GM12878 (cell line): ENCODE data around the gene DNMT1. TPM values are rescaled to one million over a fixed set of nuclear protein-coding genes. Genes with fewer than 3 reads are reported as not detected.

Experiments
- ATAC-seq: fragments of 200-7000 bp; cut with Tn5 transposase; 3 replicates; pipeline ENCODE4 v1.9.1; 2020; ENCODE audit warnings: mild to moderate bottlenecking, moderate library complexity
- BruUV-seq: library from RNA; stranded (reverse); fragments of 400-500 nt; replicated peaks from 2 replicates; lab custom pipeline; 2021; lab: Mats Ljungman, UMichigan
- CTCF ChIA-PET: fragments of 300-600 bp; sonication (Branson Sonifier 250); formaldehyde crosslinking; extraction: SDS; loops from one replicate; lab custom pipeline; 2021; ENCODE audit warnings: inconsistent platforms; lab: Yijun Ruan, JAX
- POLR2A ChIA-PET: fragments of 350-600 bp; formaldehyde crosslinking; extraction: SDS; loops from one replicate; lab custom pipeline; 2021; ENCODE audit warnings: inconsistent platforms; lab: Charles Lee
- RAD21 ChIA-PET: fragments of 300-600 bp; sonication (Branson Sonifier 250); formaldehyde crosslinking; loops from one replicate; lab custom pipeline; 2023; ENCODE audit warnings: antibody characterized with exemption; ENCODE audit not compliant: unreplicated experiment; lab: Charles Lee
- SMC1A ChIA-PET: fragments of 300-600 bp; sonication (Branson Sonifier 250); formaldehyde crosslinking; loops from one replicate; lab custom pipeline; 2023; ENCODE audit not compliant: unreplicated experiment, uncharacterized antibody; lab: Charles Lee
- DNase-seq: peaks from one replicate; pipeline ENCODE4 v3.0.0-alpha.2; 2011; ENCODE audit warnings: low read depth, low spot score
- FAIRE-seq: peaks from 3 replicates; lab custom pipeline; 2011; peaks lifted over from hg19 to GRCh38; lab: Jason Lieb, UNC
- H2AFZ ChIP-seq: 2 replicates; pipeline ENCODE4 v1.6.0; 2011; ENCODE audit warnings: low read depth, low read length, control low read depth; ENCODE audit not compliant: control insufficient read depth
- H3K27ac ChIP-seq: 2 replicates; pipeline ENCODE4 v1.5.1; 2011; ENCODE audit warnings: control low read depth; ENCODE audit not compliant: control insufficient read depth, insufficient read depth
- H3K27me3 ChIP-seq, 2 experiments: replicated peaks in 1 of 2; 2 replicates each; pipeline versions ENCODE4 v1.6.0 to v1.6.1; 2011; ENCODE audit warnings: low read length in 1 of 2; ENCODE audit not compliant: control insufficient read depth in 2 of 2, insufficient read depth in 2 of 2
- H3K36me3 ChIP-seq, 2 experiments: 2 replicates each; pipeline ENCODE4 v1.5.1; 2011; ENCODE audit warnings: low read length in 1 of 2; ENCODE audit not compliant: control insufficient read depth in 2 of 2, insufficient read depth in 2 of 2
- H3K4me1 ChIP-seq: 2 replicates; pipeline ENCODE4 v1.6.1; 2011; ENCODE audit warnings: mild to moderate bottlenecking, low read length, moderate library complexity, mixed read lengths; ENCODE audit not compliant: control insufficient read depth, insufficient read depth
- H3K4me2 ChIP-seq: 2 replicates; pipeline ENCODE4 v1.6.0; 2011; ENCODE audit warnings: control low read depth; ENCODE audit not compliant: control insufficient read depth, insufficient read depth
- H3K4me3 ChIP-seq: fragments of 200-600 bp; sonication (generic); 2 replicates; pipeline ENCODE4 v1.5.1; 2016
- H3K79me2 ChIP-seq: 2 replicates; pipeline ENCODE4 v1.6.0; 2011; ENCODE audit warnings: low read length; ENCODE audit not compliant: control insufficient read depth, insufficient read depth
- H3K9ac ChIP-seq: 2 replicates; pipeline ENCODE4 v1.8.0; 2011; ENCODE audit warnings: low read length, control low read depth, mixed read lengths; ENCODE audit not compliant: control insufficient read depth, insufficient read depth
- H3K9me3 ChIP-seq: replicated peaks from 3 replicates; pipeline ENCODE4 v1.5.1; 2011; ENCODE audit warnings: mild to moderate bottlenecking, low read length; ENCODE audit not compliant: control insufficient read depth, insufficient read depth
- H4K20me1 ChIP-seq: 2 replicates; pipeline ENCODE4 v1.6.0; 2011; ENCODE audit not compliant: control insufficient read depth, insufficient read depth
- CEBPB ChIP-seq, 2 experiments: fragments of 150-350 bp in 1 of 2; IDR thresholded peaks; 2 replicates each; pipeline ENCODE4 v1.6.1; 2012 to 2014; ENCODE audit warnings: low read depth in 2 of 2, low read length in 2 of 2, borderline replicate concordance in 1 of 2, inconsistent platforms in 1 of 2
- EZH2 ChIP-seq: IDR thresholded peaks from 2 replicates; pipeline ENCODE4 v1.6.1; 2012; ENCODE audit warnings: low read depth, mild to moderate bottlenecking, control low read depth, inconsistent platforms, low read length, borderline replicate concordance; ENCODE audit not compliant: control insufficient read depth
- NFIC ChIP-seq: IDR thresholded peaks from 2 replicates; pipeline ENCODE4 v1.6.1; 2012; ENCODE audit warnings: low read depth, mild to moderate bottlenecking, inconsistent platforms, low read length, moderate library complexity
- POLR2AphosphoS2 ChIP-seq: IDR thresholded peaks from 2 replicates; pipeline ENCODE4 v1.6.1; 2011; ENCODE audit warnings: low read depth, mild to moderate bottlenecking, low read length, improper control_type of control experiment, moderate library complexity
- SPI1 ChIP-seq: IDR thresholded peaks from 2 replicates; pipeline ENCODE4 v1.6.1; 2011; ENCODE audit warnings: low read depth, mild to moderate bottlenecking, low read length, moderate library complexity, borderline replicate concordance; ENCODE audit not compliant: insufficient read depth
- TAF1 ChIP-seq: IDR thresholded peaks from 2 replicates; pipeline ENCODE4 v1.6.1; 2011; ENCODE audit warnings: mild to moderate bottlenecking, low read depth, low read length, borderline replicate concordance
- YY1 ChIP-seq: IDR thresholded peaks from 2 replicates; pipeline ENCODE4 v1.6.1; 2011; ENCODE audit warnings: low read depth, mild to moderate bottlenecking, low read length
- WGBS: methylation state at CpG from one replicate; pipeline ENCODE4 v1.1.6; 2016; ENCODE audit warnings: low lambda C conversion rate; ENCODE audit not compliant: insufficient replicate concordance, insufficient coverage; ENCODE audit errors: missing lambda C conversion rate; 5-methylcytosine and 5-hydroxymethylcytosine counted together
- in situ Hi-C: fragments of 300-500 bp; cut with MboI; formaldehyde crosslinking; loops from 9 replicates; pipeline ENCODE4 v1.14.3; 2018; ENCODE audit warnings: mixed read lengths
- intact Hi-C: fragments of 100-400 bp; cut with micrococcal nuclease; formaldehyde crosslinking; loops from one replicate; pipeline ENCODE4 v1.14.2; 2022; ENCODE audit not compliant: unreplicated experiment
- polyA plus RNA-seq, 11 experiments: library from polyadenylated mRNA; depleted of rRNA in 4 of 11; unstranded in 6 of 11; stranded (reverse) in 5 of 11; fragments of >200 nt; fragmentation: Nextera tagmentation in 4 of 11; fragmentation: Illumina TruSeq in 1 of 11; extraction: Ambion mirVana in 4 of 11; extraction: Trizol in 1 of 11; gene quantifications; 1 replicate in 1 of 11; 2 replicates in 10 of 11; pipeline versions ENCODE4 v1.2.1 to v1.2.3, GENCODE V29; 2011 to 2016; ENCODE audit warnings: inconsistent platforms in 2 of 11, missing spikeins in 2 of 11, low read depth in 1 of 11
- total RNA-seq, 4 experiments: library from RNA; depleted of rRNA in 3 of 4; stranded (reverse); fragments of >200 nt in 3 of 4; fragmentation: Illumina TruSeq in 1 of 4; extraction: Trizol in 1 of 4; gene quantifications; 2 replicates each; pipeline versions ENCODE4 v1.2.1 to v1.2.3, GENCODE V29; 2013 to 2021

DNMT1 gene
- total and polyA plus RNA-seq, 10 of the 15 experiments (the other 5 are each of a cell fraction or from before 2014, with no cell fraction given) = 70.0 to 290 (median 133) TPM

- Histone ChIP-seq H2AFZ (no peak overlapping the region), H3K4me1 (peaks cover 12% of the 10 kb centered on the region), H3K9ac (no peak overlapping the region), H3K4me2 (no peak overlapping the region), H3K9me3 (peaks cover 3% of the 10 kb centered on the region; the same call in 1 of the 3 replicates), H3K79me2 (no peaks in the 10 kb centered on the region), H3K36me3 (no peaks in the 10 kb centered on the region), H3K27ac (no peak overlapping the region), H3K4me3 (no peak overlapping the region), H4K20me1 (no peaks in the 10 kb centered on the region), H3K27me3 (no peaks in the 10 kb centered on the region)
- FAIRE-seq (no peak), ATAC-seq (no peak), DNase-seq (no peak)
- ChIA-PET CTCF (interaction anchor here (1.0 to 2.6 kb wide), 2 partner anchors 8 to 15 kb away, joined by 3 to 6 read pairs; no protein-coding TSS in a partner anchor), POLR2A (interaction anchor here (0.7 kb wide), 1 partner anchor 204 kb away, joined by 7 read pairs; no protein-coding TSS in a partner anchor), RAD21 (no interaction called here), SMC1A (interaction anchor here (0.9 kb wide), 1 partner anchor 10 kb away, joined by 3 read pairs; no protein-coding TSS in a partner anchor)
- intact Hi-C loops (no loop called here), in situ Hi-C loops (no loop called here)
- no TSS peak for BruUV-seq
- WGBS = 92% methylated on average over 1 of the region's 1 CpG
- TF ChIP-seq NFIC (no peak), YY1 (peak; percentile 84), SPI1 (no peak), CEBPB (IDR thresholded peaks at IDR 0.05; ENCODE audit: borderline replicate concordance in 1 of 2, low read depth in 2 of 2, low read length in 2 of 2) (no peak), POLR2AphosphoS2 (no peak), EZH2 (no peak), TAF1 (no peak)
These were observed 12.3 kb upstream of the DNMT1 start for GRCh38 chr19:10207026-10207425.
